PC-3 (cell line): ENCODE measurements around the gene PRKN. TPM values are rescaled to one million over a fixed set of nuclear protein-coding genes. Genes with fewer than 3 reads are reported as not detected.

ENCODE experiments used
- ATAC-seq: fragments of 200-7000 bp; cut with Tn5 transposase; 2 replicates; pipeline ENCODE4 v1.9.1; 2020; ENCODE audit warnings: mild to moderate bottlenecking, moderate library complexity
- BruUV-seq: library from RNA; stranded (reverse); fragments of 400-500 nt; replicated peaks from 2 replicates; lab custom pipeline; 2021; lab: Mats Ljungman, UMichigan
- CTCF ChIA-PET: fragments of 300-600 bp; sonication (Branson Sonifier 250); formaldehyde crosslinking; loops from one replicate; lab custom pipeline; 2022; ENCODE audit warnings: antibody characterized with exemption; lab: Charles Lee
- POLR2A ChIA-PET: fragments of 300-600 bp; sonication (Branson Sonifier 250); formaldehyde crosslinking; loops from one replicate; lab custom pipeline; 2022; ENCODE audit warnings: antibody characterized with exemption; ENCODE audit not compliant: unreplicated experiment; lab: Charles Lee
- DNase-seq: peaks from one replicate; pipeline ENCODE4 v3.0.0-alpha.2; 2015
- H2AFZ ChIP-seq: fragments of 300-600 bp; sonication (generic); 2 replicates; pipeline ENCODE4 v1.6.0; 2016; ENCODE audit warnings: antibody characterized with exemption, low read length
- H3F3A ChIP-seq: fragments of 300-600 bp; sonication (generic); one replicate; pipeline ENCODE4 v1.6.0; 2017; ENCODE audit warnings: antibody characterized with exemption, low read length, control low read depth, mild to moderate bottlenecking; ENCODE audit not compliant: unreplicated experiment
- H3K27ac ChIP-seq: fragments of 300-600 bp; sonication (generic); 2 replicates; pipeline ENCODE4 v1.5.1; 2016; ENCODE audit warnings: mild to moderate bottlenecking, low read length
- H3K27me3 ChIP-seq: fragments of 300-600 bp; sonication (generic); 2 replicates; pipeline ENCODE4 v1.6.1; 2016; ENCODE audit warnings: low read length, mixed read lengths
- H3K36me3 ChIP-seq: fragments of 300-600 bp; sonication (generic); 2 replicates; pipeline ENCODE4 v1.6.1; 2016; ENCODE audit warnings: low read depth, mixed run types, low read length, mixed read lengths
- H3K4me1 ChIP-seq: fragments of 300-600 bp; sonication (generic); 2 replicates; pipeline ENCODE4 v1.5.1; 2016; ENCODE audit warnings: low read length; ENCODE audit not compliant: insufficient read depth
- H3K4me2 ChIP-seq: fragments of 300-600 bp; sonication (generic); 2 replicates; pipeline ENCODE4 v1.6.0; 2016; ENCODE audit warnings: low read length
- H3K4me3 ChIP-seq: fragments of 300-600 bp; sonication (generic); 2 replicates; pipeline ENCODE4 v1.5.1; 2016; ENCODE audit warnings: mild to moderate bottlenecking, low read length, mixed read lengths
- H3K79me2 ChIP-seq: fragments of 300-600 bp; sonication (generic); 2 replicates; pipeline ENCODE4 v1.6.1; 2017; ENCODE audit warnings: low read length, mixed read lengths
- H3K9ac ChIP-seq: fragments of 300-600 bp; sonication (generic); 2 replicates; pipeline ENCODE4 v1.6.0; 2016; ENCODE audit warnings: mild to moderate bottlenecking, low read length
- H3K9me2 ChIP-seq: fragments of 300-600 bp; sonication (generic); replicated peaks from 2 replicates; pipeline ENCODE4 v1.6.1; 2016; ENCODE audit warnings: mixed run types, low read length, mixed read lengths
- H3K9me3 ChIP-seq: fragments of 300-600 bp; sonication (generic); 2 replicates; pipeline ENCODE4 v1.6.1; 2016; ENCODE audit warnings: low read length, mixed read lengths
- H4K20me1 ChIP-seq: fragments of 300-600 bp; sonication (generic); 2 replicates; pipeline ENCODE4 v1.6.1; 2016; ENCODE audit warnings: low read length, mixed read lengths
- CTCF ChIP-seq: fragments of 300-600 bp; sonication (generic); conservative IDR thresholded peaks from 2 replicates; pipeline ENCODE4 v1.5.1; 2017; ENCODE audit warnings: antibody characterized with exemption, low read depth, mild to moderate bottlenecking, low read length
- EZH2 ChIP-seq: fragments of 300-600 bp; sonication (generic); IDR thresholded peaks from one replicate; pipeline ENCODE4 v1.6.1; 2017; ENCODE audit warnings: antibody characterized with exemption, mild to moderate bottlenecking, low read length; ENCODE audit not compliant: unreplicated experiment
- EZH2phosphoT487 ChIP-seq: fragments of 300-600 bp; sonication (generic); IDR thresholded peaks from 2 replicates; pipeline ENCODE4 v1.6.1; 2018; ENCODE audit warnings: mild to moderate bottlenecking, antibody characterized with exemption, low read length, borderline replicate concordance
- intact Hi-C: fragments of 100-400 bp; cut with micrococcal nuclease; formaldehyde crosslinking; loops from 2 replicates; pipeline ENCODE4 v1.9.0; 2023
- total RNA-seq: library from RNA; depleted of rRNA; stranded (reverse); fragments of >200 nt; gene quantifications from 2 replicates; pipeline ENCODE4 v1.2.3, GENCODE V29; 2014

Gene PRKN
- total RNA-seq, 1 experiment from 2014 or later: not detected

- Histone ChIP-seq H3K4me1 (no peaks in the 10 kb centered on the region), H3K4me3 (no peak overlapping the region), H3K79me2 (no peaks in the 10 kb centered on the region), H3K27ac (no peak overlapping the region), H3F3A (no peaks in the 10 kb centered on the region), H3K4me2 (no peak overlapping the region), H2AFZ (no peak overlapping the region), H3K27me3 (peaks cover 15% of the 10 kb centered on the region; the same call in 1 of the 2 replicates), H3K9me3 (no peaks in the 10 kb centered on the region), H3K36me3 (no peaks in the 10 kb centered on the region), H3K9me2 (no peaks in the 10 kb centered on the region), H4K20me1 (no peaks in the 10 kb centered on the region), H3K9ac (no peak overlapping the region)
- ChIA-PET CTCF (no interaction called here), POLR2A (no interaction called here)
- intact Hi-C loops: no loop called here
- TF ChIP-seq EZH2 (no peak), EZH2phosphoT487 (no peak), CTCF (no peak)
- ATAC-seq: no peak
- DNase-seq: no peak
- no TSS peak for BruUV-seq
Observed at GRCh38 chr6:161809971-161810370, 917.6 kb downstream of the PRKN start.

GRCh38 chr6:161804838-161805237 lies 922.7 kb downstream of the PRKN start:
- TF ChIP-seq CTCF (no peak), EZH2phosphoT487 (no peak), EZH2 (no peak)
- no peak overlapping the region for H3K9ac ChIP-seq
- no peaks in the 10 kb centered on the region for H3K36me3 ChIP-seq
- no peaks in the 10 kb centered on the region for H4K20me1 ChIP-seq
- H3K9me3 ChIP-seq: no peaks in the 10 kb centered on the region
- ChIA-PET POLR2A (no interaction called here), CTCF (no interaction called here)
- DNase-seq: no peak
- H2AFZ ChIP-seq: no peak overlapping the region
- H3F3A ChIP-seq: no peaks in the 10 kb centered on the region
- intact Hi-C loops: no loop called here
- H3K27me3 ChIP-seq: peaks cover 15% of the 10 kb centered on the region; the same call in 1 of the 2 replicates
- no peak overlapping the region for H3K4me3 ChIP-seq
- no peaks in the 10 kb centered on the region for H3K79me2 ChIP-seq
- H3K9me2 ChIP-seq: no peaks in the 10 kb centered on the region
- BruUV-seq: no TSS peak
- no peaks in the 10 kb centered on the region for H3K4me1 ChIP-seq
- ATAC-seq: no peak
- no peak overlapping the region for H3K27ac ChIP-seq
- H3K4me2 ChIP-seq: no peak overlapping the region

- Histone ChIP-seq H2AFZ (no peak overlapping the region), H3K4me1 (no peaks in the 10 kb centered on the region), H3K27me3 (peaks cover 23% of the 10 kb centered on the region; the same call in 1 of the 2 replicates), H3K9me3 (no peaks in the 10 kb centered on the region), H3K9me2 (no peaks in the 10 kb centered on the region), H3K36me3 (no peaks in the 10 kb centered on the region), H3K4me3 (no peak overlapping the region), H3K27ac (no peak overlapping the region), H3K4me2 (no peak overlapping the region), H3K9ac (no peak overlapping the region), H3F3A (no peaks in the 10 kb centered on the region), H4K20me1 (no peaks in the 10 kb centered on the region), H3K79me2 (no peaks in the 10 kb centered on the region)
- ATAC-seq: no peak
- no peak for DNase-seq
- intact Hi-C loops: no loop called here
- CTCF ChIA-PET: no interaction called here
- TF ChIP-seq EZH2phosphoT487: no peak
- POLR2A ChIA-PET: no interaction called here
- BruUV-seq: no TSS peak
Observed at GRCh38 chr6:161803131-161803530, 924.4 kb downstream of the PRKN start.
